Panc1 (cell line): ENCODE measurements around the gene P2RX3. TPM values are rescaled to one million over a fixed set of nuclear protein-coding genes. Genes with fewer than 3 reads are reported as not detected.

Experiments used
- ATAC-seq: fragments of 200-7000 bp; cut with Tn5 transposase; 2 replicates; pipeline ENCODE4 v1.9.1; 2020; ENCODE audit warnings: mild to moderate bottlenecking, moderate library complexity
- BruUV-seq: library from RNA; stranded (reverse); fragments of 400-500 nt; replicated peaks from 2 replicates; lab custom pipeline; 2021; lab: Mats Ljungman, UMichigan
- CTCF ChIA-PET: fragments of 300-600 bp; sonication (Branson Sonifier 250); formaldehyde crosslinking; loops from one replicate; lab custom pipeline; 2022; ENCODE audit warnings: antibody characterized with exemption; lab: Charles Lee
- POLR2A ChIA-PET: fragments of 300-600 bp; sonication (Branson Sonifier 250); formaldehyde crosslinking; loops from one replicate; lab custom pipeline; 2022; ENCODE audit warnings: antibody characterized with exemption; lab: Charles Lee
- DNase-seq: peaks from one replicate; pipeline ENCODE4 v3.0.0-alpha.2; 2010; ENCODE audit warnings: low read depth, low spot score
- H3K27ac ChIP-seq: 2 replicates; pipeline ENCODE4 v1.5.1; 2011; ENCODE audit warnings: mild to moderate bottlenecking, low read length, inconsistent platforms
- H3K27me3 ChIP-seq: fragments of 200-500 bp; sonication (Bioruptor generic); 2 replicates; pipeline ENCODE4 v1.6.0; 2014; ENCODE audit warnings: low read length, inconsistent platforms; ENCODE audit not compliant: control insufficient read depth, insufficient read depth
- H3K36me3 ChIP-seq: fragments of 200-500 bp; sonication (Bioruptor generic); 2 replicates; pipeline ENCODE4 v1.5.1; 2014; ENCODE audit warnings: inconsistent platforms, mild to moderate bottlenecking, low read length, moderate library complexity; ENCODE audit not compliant: control insufficient read depth, insufficient read depth
- H3K4me1 ChIP-seq: 2 replicates; pipeline ENCODE4 v1.5.1; 2011; ENCODE audit warnings: inconsistent platforms, mild to moderate bottlenecking, low read length, moderate library complexity; ENCODE audit not compliant: control insufficient read depth, insufficient read depth
- H3K4me3 ChIP-seq, 2 experiments: 2 replicates each; pipeline ENCODE4 v1.5.1; 2011 to 2012; ENCODE audit warnings: low read depth in 2 of 2, low read length in 2 of 2, mild to moderate bottlenecking in 2 of 2, inconsistent platforms in 1 of 2, moderate library complexity in 1 of 2
- H3K9me3 ChIP-seq: fragments of 200-500 bp; sonication (Bioruptor generic); 2 replicates; pipeline ENCODE4 v1.5.1; 2014; ENCODE audit warnings: low read depth, mild to moderate bottlenecking, inconsistent platforms, low read length, moderate library complexity; ENCODE audit not compliant: control insufficient read depth, insufficient read depth
- POLR2AphosphoS5 ChIP-seq: IDR thresholded peaks from 2 replicates; pipeline ENCODE4 v1.6.1; 2012; ENCODE audit warnings: mild to moderate bottlenecking, low read depth, low read length, moderate library complexity
- SIN3A ChIP-seq: IDR thresholded peaks from 2 replicates; pipeline ENCODE4 v1.6.1; 2012; ENCODE audit warnings: low read depth, mild to moderate bottlenecking, low read length, moderate library complexity, borderline replicate concordance; ENCODE audit not compliant: insufficient read depth
- TCF7L2 ChIP-seq: IDR thresholded peaks from 2 replicates; pipeline ENCODE4 v1.6.1; 2011; ENCODE audit warnings: mild to moderate bottlenecking, low read depth, low read length, inconsistent platforms
- in situ Hi-C: cut with HindIII; loops from 2 replicates; pipeline ENCODE4 v1.10.0; 2016; ENCODE audit warnings: low sequenced_read_pairs, low pct_unique_long_range_greater_than_20kb
- intact Hi-C: fragments of 100-400 bp; cut with micrococcal nuclease; formaldehyde crosslinking; loops from one replicate; pipeline ENCODE4 v1.10.0; 2022; ENCODE audit not compliant: unreplicated experiment
- total RNA-seq: library from RNA; stranded (reverse); gene quantifications from one replicate; pipeline ENCODE4 v1.2.1, GENCODE V29; 2021; ENCODE audit not compliant: unreplicated experiment
- TF ChIP-seq, protein P1 (sequence below), 2 experiments: IDR thresholded peaks; 2 replicates each; pipeline ENCODE4 v1.6.1; 2011 to 2012; ENCODE audit warnings: low read depth in 2 of 2, control low read depth in 1 of 2, low read length in 1 of 2, mild to moderate bottlenecking in 1 of 2, moderate library complexity in 1 of 2; ENCODE audit not compliant: insufficient read depth in 1 of 2
- TF ChIP-seq, protein P2 (sequence below): fragments of 450-650 bp; IDR thresholded peaks from 2 replicates; pipeline ENCODE4 v1.5.1; 2017; ENCODE audit warnings: mild to moderate bottlenecking

Gene P2RX3
- total RNA-seq, 1 experiment from 2014 or later = not detected

DNA sequence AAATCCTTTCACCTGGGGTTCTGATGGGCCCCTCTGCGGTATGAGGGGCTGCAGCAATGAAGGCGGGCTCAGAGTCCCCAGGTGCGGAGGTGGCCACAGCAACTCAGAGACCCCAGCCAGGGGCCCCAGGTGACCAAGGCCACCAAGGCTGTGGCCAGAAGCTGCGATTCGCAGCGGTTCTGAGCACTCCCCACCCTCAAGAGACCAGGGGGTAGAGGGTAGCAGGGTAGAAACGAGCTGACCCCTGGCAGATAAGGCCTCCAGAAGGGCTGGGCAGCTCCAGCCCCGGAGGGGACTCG, 14.3 kb upstream of the P2RX3 start:
- ChIA-PET POLR2A (no interaction called here), CTCF (no interaction called here)
- intact Hi-C loops (no loop called here), in situ Hi-C loops (no loop called here)
- ATAC-seq (no peak), DNase-seq (no peak)
- TF ChIP-seq, protein P1, sequence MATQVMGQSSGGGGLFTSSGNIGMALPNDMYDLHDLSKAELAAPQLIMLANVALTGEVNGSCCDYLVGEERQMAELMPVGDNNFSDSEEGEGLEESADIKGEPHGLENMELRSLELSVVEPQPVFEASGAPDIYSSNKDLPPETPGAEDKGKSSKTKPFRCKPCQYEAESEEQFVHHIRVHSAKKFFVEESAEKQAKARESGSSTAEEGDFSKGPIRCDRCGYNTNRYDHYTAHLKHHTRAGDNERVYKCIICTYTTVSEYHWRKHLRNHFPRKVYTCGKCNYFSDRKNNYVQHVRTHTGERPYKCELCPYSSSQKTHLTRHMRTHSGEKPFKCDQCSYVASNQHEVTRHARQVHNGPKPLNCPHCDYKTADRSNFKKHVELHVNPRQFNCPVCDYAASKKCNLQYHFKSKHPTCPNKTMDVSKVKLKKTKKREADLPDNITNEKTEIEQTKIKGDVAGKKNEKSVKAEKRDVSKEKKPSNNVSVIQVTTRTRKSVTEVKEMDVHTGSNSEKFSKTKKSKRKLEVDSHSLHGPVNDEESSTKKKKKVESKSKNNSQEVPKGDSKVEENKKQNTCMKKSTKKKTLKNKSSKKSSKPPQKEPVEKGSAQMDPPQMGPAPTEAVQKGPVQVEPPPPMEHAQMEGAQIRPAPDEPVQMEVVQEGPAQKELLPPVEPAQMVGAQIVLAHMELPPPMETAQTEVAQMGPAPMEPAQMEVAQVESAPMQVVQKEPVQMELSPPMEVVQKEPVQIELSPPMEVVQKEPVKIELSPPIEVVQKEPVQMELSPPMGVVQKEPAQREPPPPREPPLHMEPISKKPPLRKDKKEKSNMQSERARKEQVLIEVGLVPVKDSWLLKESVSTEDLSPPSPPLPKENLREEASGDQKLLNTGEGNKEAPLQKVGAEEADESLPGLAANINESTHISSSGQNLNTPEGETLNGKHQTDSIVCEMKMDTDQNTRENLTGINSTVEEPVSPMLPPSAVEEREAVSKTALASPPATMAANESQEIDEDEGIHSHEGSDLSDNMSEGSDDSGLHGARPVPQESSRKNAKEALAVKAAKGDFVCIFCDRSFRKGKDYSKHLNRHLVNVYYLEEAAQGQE (IDR thresholded peaks at IDR 0.05; ENCODE audit: insufficient read depth in 1 of 2, low read depth in 2 of 2, low read length in 1 of 2) = no peak
- TF ChIP-seq, protein P2, sequence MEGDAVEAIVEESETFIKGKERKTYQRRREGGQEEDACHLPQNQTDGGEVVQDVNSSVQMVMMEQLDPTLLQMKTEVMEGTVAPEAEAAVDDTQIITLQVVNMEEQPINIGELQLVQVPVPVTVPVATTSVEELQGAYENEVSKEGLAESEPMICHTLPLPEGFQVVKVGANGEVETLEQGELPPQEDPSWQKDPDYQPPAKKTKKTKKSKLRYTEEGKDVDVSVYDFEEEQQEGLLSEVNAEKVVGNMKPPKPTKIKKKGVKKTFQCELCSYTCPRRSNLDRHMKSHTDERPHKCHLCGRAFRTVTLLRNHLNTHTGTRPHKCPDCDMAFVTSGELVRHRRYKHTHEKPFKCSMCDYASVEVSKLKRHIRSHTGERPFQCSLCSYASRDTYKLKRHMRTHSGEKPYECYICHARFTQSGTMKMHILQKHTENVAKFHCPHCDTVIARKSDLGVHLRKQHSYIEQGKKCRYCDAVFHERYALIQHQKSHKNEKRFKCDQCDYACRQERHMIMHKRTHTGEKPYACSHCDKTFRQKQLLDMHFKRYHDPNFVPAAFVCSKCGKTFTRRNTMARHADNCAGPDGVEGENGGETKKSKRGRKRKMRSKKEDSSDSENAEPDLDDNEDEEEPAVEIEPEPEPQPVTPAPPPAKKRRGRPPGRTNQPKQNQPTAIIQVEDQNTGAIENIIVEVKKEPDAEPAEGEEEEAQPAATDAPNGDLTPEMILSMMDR = no peak
- TF ChIP-seq SIN3A = no peak
- no peak for TF ChIP-seq POLR2AphosphoS5
- TF ChIP-seq TCF7L2 = no peak
- H3K27ac ChIP-seq = peak overlapping the region; percentile 86
- H3K9me3 ChIP-seq = no peaks in the 10 kb centered on the region
- BruUV-seq = no TSS peak
- no peaks in the 10 kb centered on the region for H3K27me3 ChIP-seq
- peaks cover 39% of the 10 kb centered on the region for H3K4me1 ChIP-seq
- H3K4me3 ChIP-seq = peak overlapping the region; percentile 71 to 77
- H3K36me3 ChIP-seq = peaks cover 11% of the 10 kb centered on the region; the same call in 1 of the 2 replicates

DNA sequence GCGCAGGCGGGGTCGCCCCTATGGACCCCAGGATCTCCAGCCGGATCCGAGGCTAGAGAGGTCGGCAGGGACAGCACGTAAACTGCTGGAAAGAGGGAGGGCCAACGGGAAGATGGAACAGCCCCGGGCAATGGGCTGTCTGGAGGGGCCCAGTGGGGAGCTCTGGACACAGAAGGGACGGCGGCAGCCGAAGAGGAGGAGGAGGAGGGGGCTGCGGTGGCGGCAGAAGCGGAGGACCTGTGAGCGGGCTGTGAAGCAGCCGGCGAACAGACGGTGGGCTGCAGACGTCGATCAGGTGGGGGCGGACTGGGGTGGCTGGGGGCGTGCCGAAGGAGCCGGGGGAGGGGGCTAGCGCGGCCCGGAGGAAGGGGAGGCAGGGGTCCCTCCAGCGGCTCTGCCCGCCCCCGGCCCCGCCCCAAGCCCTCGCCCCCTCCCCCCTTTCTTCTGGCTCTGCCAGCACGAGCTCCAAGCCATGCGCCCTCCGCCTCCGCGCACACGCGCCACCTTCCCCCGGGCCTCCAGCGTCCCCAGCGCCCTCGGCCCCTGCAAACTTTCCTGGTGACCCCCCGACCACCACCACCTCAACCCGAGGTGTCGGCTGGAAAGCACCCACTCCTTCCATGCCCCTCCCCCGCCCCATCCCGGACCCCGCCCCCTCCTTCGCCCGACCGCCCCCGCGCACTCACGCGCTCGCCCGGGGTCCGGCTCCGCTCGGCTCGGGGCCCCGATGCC, 13.8 kb upstream of the P2RX3 start:
- POLR2A ChIA-PET = no interaction called here
- Histone ChIP-seq H3K27ac (peak overlapping the region; percentile 86), H3K4me1 (peaks cover 39% of the 10 kb centered on the region), H3K9me3 (no peaks in the 10 kb centered on the region), H3K36me3 (peaks cover 11% of the 10 kb centered on the region; the same call in 1 of the 2 replicates), H3K27me3 (no peaks in the 10 kb centered on the region), H3K4me3 (peak overlapping the region; percentile 71 to 77)
- TF ChIP-seq TCF7L2 (no peak), POLR2AphosphoS5 (no peak)
- TF ChIP-seq, protein P2 = no peak
- TF ChIP-seq, protein P1 (IDR thresholded peaks at IDR 0.05; ENCODE audit: insufficient read depth in 1 of 2, low read depth in 2 of 2, low read length in 1 of 2) = no peak
- ATAC-seq (peak; percentile 23; the same call in 1 of the 2 replicates), DNase-seq (no peak)
- CTCF ChIA-PET = no interaction called here
- intact Hi-C loops = no loop called here
- BruUV-seq = no TSS peak
- in situ Hi-C loops = no loop called here
